WTC11 (cell line): ENCODE results near the gene CISH. TPM values are rescaled to one million over a fixed set of nuclear protein-coding genes. Genes with fewer than 3 reads are reported as not detected.

Source experiments
- ATAC-seq: fragments of 200-7000 bp; cut with Tn5 transposase; 2 replicates; pipeline ENCODE4 v1.10.0; 2021; ENCODE audit warnings: mild to moderate bottlenecking, moderate library complexity
- CTCF ChIA-PET: fragments of 300-600 bp; sonication (Branson Sonifier 250); formaldehyde crosslinking; loops from one replicate; lab custom pipeline; 2021; ENCODE audit warnings: antibody characterized with exemption; lab: Charles Lee
- POLR2A ChIA-PET: fragments of 350-600 bp; sonication (Branson Sonifier 250); formaldehyde crosslinking; loops from one replicate; lab custom pipeline; 2021; ENCODE audit warnings: antibody characterized with exemption; lab: Charles Lee
- DNase-seq: peaks from one replicate; pipeline ENCODE4 v3.0.0; 2021; ENCODE audit warnings: low spot score
- H3K27ac Mint-ChIP-seq: 2 replicates; pipeline ENCODE4 v1.8.0; 2021; ENCODE audit warnings: mixed read lengths
- H3K27me3 Mint-ChIP-seq: 2 replicates; pipeline ENCODE4 v1.8.0; 2021; ENCODE audit warnings: low read depth, mild to moderate bottlenecking, moderate library complexity, mixed read lengths
- H3K36me3 Mint-ChIP-seq: 2 replicates; pipeline ENCODE4 v1.8.0; 2021; ENCODE audit warnings: mixed read lengths
- H3K4me1 Mint-ChIP-seq: 2 replicates; pipeline ENCODE4 v1.8.0; 2022; ENCODE audit warnings: mixed read lengths
- H3K4me3 Mint-ChIP-seq: 2 replicates; pipeline ENCODE4 v1.8.0; 2021; ENCODE audit warnings: mild to moderate bottlenecking, moderate library complexity, mixed read lengths
- H3K9me3 Mint-ChIP-seq: 2 replicates; pipeline ENCODE4 v1.8.0; 2021; ENCODE audit warnings: mixed read lengths
- ETV6 ChIP-seq: sonication (generic); formaldehyde crosslinking; IDR thresholded peaks from 2 replicates; pipeline ENCODE4 v1.8.1; 2022; ENCODE audit warnings: mild to moderate bottlenecking, missing genetic modification reagents
- FOXP1 ChIP-seq: sonication (generic); formaldehyde crosslinking; IDR thresholded peaks from 2 replicates; pipeline ENCODE4 v1.8.0; 2022; ENCODE audit warnings: missing genetic modification reagents, mild to moderate bottlenecking, moderate library complexity, borderline replicate concordance
- GTF2I ChIP-seq: fragments of 250-450 bp; sonication (Bioruptor Pico); conservative IDR thresholded peaks from 2 replicates; pipeline ENCODE4 v1.4.0; 2021; ENCODE audit warnings: mild to moderate bottlenecking
- MYBL2 ChIP-seq: sonication (generic); formaldehyde crosslinking; IDR thresholded peaks from 2 replicates; pipeline ENCODE4 v1.8.1; 2023; ENCODE audit warnings: mild to moderate bottlenecking, moderate library complexity, missing genetic modification reagents
- RELA ChIP-seq: sonication (generic); formaldehyde crosslinking; IDR thresholded peaks from 2 replicates; pipeline ENCODE4 v1.8.1; 2022; ENCODE audit warnings: missing genetic modification reagents, mild to moderate bottlenecking, borderline replicate concordance
- ZNF121 ChIP-seq: sonication (generic); formaldehyde crosslinking; IDR thresholded peaks from 2 replicates; pipeline ENCODE4 v1.8.0; 2023; ENCODE audit warnings: missing genetic modification reagents
- ZNF317 ChIP-seq: sonication (generic); formaldehyde crosslinking; IDR thresholded peaks from 2 replicates; pipeline ENCODE4 v1.8.1; 2023; ENCODE audit warnings: low read depth, mild to moderate bottlenecking, moderate library complexity, missing genetic modification reagents, borderline replicate concordance
- total RNA-seq: library from RNA; stranded (reverse); gene quantifications from 3 replicates; pipeline ENCODE4 v1.2.3, GENCODE V29; 2021
- TF ChIP-seq, protein P1 (sequence below): sonication (generic); formaldehyde crosslinking; IDR thresholded peaks from 2 replicates; pipeline ENCODE4 v1.8.1; 2023; ENCODE audit warnings: mild to moderate bottlenecking, missing genetic modification reagents, borderline replicate concordance
- TF ChIP-seq, protein P2 (sequence below): sonication (generic); formaldehyde crosslinking; IDR thresholded peaks from 2 replicates; pipeline ENCODE4 v1.8.1; 2022; ENCODE audit warnings: mild to moderate bottlenecking, moderate library complexity, missing genetic modification reagents
- TF ChIP-seq, protein P3 (sequence below): fragments of 250-450 bp; sonication (Bioruptor Pico); IDR thresholded peaks from 2 replicates; pipeline ENCODE4 v1.8.0; 2021; ENCODE audit warnings: mild to moderate bottlenecking
- TF ChIP-seq, protein P4 (sequence below): sonication (generic); formaldehyde crosslinking; IDR thresholded peaks from 2 replicates; pipeline ENCODE4 v1.8.0; 2023; ENCODE audit warnings: mild to moderate bottlenecking, missing genetic modification reagents
- TF ChIP-seq, protein P5 (sequence below): fragments of 250-450 bp; sonication (Bioruptor Pico); IDR thresholded peaks from 2 replicates; pipeline ENCODE4 v2.1.2; 2022; ENCODE audit warnings: mild to moderate bottlenecking, moderate library complexity
- TF ChIP-seq, protein P6 (sequence below): sonication (generic); formaldehyde crosslinking; IDR thresholded peaks from 2 replicates; pipeline ENCODE4 v1.8.0; 2022; ENCODE audit warnings: mild to moderate bottlenecking, missing genetic modification reagents
- TF ChIP-seq, protein P7 (sequence below): fragments of 200-600 bp; IDR thresholded peaks from 2 replicates; pipeline ENCODE4 v1.8.0; 2022; ENCODE audit warnings: antibody characterized with exemption
- TF ChIP-seq, protein P8 (sequence below): sonication (generic); formaldehyde crosslinking; IDR thresholded peaks from 2 replicates; pipeline ENCODE4 v1.8.0; 2023; ENCODE audit warnings: missing genetic modification reagents, mild to moderate bottlenecking, borderline replicate concordance

CISH gene
- total RNA-seq, 1 experiment from 2014 or later = 2.4 TPM

DNA sequence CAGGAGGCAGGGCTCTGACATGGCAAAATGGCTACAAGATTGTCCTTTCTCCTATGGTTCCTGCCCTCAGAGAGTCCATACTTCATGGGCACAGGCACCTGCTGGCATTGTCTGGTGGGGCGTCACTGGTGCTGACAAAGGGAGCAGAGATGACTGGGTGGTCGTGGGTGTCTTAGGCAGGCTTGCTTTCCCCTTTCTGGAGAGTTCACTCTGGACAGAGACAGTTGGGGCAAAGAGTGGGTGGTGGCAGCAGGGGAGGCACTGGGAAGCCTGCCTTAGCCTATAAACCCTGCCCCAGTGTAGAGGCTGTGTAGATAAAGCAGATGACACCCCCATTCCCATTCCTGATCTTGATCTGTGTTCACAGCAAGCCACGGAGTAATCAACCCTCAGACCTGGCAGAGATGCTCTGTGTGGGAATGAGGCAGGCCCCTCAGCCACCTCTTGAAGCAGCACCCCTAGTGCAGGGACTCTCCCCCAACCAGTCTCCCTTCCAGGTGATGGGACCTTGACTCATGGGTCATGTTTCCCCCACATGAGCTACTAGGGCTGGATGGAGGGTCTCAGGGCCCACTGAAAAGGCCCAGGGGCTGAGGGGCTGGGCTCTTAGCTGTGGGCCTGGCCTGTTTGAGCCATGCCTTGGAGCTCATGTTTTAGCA, 42.5 kb upstream of the CISH start (continued):
- TF ChIP-seq FOXP1 (CRISPR knock-in tag) (no peak), MYBL2 (CRISPR knock-in tag) (no peak), GTF2I (no peak), RELA (no peak), ZNF317 (CRISPR knock-in tag) (no peak)
- TF ChIP-seq, protein P1, sequence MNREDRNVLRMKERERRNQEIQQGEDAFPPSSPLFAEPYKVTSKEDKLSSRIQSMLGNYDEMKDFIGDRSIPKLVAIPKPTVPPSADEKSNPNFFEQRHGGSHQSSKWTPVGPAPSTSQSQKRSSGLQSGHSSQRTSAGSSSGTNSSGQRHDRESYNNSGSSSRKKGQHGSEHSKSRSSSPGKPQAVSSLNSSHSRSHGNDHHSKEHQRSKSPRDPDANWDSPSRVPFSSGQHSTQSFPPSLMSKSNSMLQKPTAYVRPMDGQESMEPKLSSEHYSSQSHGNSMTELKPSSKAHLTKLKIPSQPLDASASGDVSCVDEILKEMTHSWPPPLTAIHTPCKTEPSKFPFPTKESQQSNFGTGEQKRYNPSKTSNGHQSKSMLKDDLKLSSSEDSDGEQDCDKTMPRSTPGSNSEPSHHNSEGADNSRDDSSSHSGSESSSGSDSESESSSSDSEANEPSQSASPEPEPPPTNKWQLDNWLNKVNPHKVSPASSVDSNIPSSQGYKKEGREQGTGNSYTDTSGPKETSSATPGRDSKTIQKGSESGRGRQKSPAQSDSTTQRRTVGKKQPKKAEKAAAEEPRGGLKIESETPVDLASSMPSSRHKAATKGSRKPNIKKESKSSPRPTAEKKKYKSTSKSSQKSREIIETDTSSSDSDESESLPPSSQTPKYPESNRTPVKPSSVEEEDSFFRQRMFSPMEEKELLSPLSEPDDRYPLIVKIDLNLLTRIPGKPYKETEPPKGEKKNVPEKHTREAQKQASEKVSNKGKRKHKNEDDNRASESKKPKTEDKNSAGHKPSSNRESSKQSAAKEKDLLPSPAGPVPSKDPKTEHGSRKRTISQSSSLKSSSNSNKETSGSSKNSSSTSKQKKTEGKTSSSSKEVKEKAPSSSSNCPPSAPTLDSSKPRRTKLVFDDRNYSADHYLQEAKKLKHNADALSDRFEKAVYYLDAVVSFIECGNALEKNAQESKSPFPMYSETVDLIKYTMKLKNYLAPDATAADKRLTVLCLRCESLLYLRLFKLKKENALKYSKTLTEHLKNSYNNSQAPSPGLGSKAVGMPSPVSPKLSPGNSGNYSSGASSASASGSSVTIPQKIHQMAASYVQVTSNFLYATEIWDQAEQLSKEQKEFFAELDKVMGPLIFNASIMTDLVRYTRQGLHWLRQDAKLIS = no peak
- TF ChIP-seq, protein P2, sequence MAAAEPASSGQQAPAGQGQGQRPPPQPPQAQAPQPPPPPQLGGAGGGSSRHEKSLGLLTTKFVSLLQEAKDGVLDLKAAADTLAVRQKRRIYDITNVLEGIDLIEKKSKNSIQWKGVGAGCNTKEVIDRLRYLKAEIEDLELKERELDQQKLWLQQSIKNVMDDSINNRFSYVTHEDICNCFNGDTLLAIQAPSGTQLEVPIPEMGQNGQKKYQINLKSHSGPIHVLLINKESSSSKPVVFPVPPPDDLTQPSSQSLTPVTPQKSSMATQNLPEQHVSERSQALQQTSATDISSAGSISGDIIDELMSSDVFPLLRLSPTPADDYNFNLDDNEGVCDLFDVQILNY = no peak
- TF ChIP-seq, protein P3, sequence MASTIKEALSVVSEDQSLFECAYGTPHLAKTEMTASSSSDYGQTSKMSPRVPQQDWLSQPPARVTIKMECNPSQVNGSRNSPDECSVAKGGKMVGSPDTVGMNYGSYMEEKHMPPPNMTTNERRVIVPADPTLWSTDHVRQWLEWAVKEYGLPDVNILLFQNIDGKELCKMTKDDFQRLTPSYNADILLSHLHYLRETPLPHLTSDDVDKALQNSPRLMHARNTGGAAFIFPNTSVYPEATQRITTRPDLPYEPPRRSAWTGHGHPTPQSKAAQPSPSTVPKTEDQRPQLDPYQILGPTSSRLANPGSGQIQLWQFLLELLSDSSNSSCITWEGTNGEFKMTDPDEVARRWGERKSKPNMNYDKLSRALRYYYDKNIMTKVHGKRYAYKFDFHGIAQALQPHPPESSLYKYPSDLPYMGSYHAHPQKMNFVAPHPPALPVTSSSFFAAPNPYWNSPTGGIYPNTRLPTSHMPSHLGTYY (CRISPR knock-in tag) = no peak
- TF ChIP-seq, protein P4, sequence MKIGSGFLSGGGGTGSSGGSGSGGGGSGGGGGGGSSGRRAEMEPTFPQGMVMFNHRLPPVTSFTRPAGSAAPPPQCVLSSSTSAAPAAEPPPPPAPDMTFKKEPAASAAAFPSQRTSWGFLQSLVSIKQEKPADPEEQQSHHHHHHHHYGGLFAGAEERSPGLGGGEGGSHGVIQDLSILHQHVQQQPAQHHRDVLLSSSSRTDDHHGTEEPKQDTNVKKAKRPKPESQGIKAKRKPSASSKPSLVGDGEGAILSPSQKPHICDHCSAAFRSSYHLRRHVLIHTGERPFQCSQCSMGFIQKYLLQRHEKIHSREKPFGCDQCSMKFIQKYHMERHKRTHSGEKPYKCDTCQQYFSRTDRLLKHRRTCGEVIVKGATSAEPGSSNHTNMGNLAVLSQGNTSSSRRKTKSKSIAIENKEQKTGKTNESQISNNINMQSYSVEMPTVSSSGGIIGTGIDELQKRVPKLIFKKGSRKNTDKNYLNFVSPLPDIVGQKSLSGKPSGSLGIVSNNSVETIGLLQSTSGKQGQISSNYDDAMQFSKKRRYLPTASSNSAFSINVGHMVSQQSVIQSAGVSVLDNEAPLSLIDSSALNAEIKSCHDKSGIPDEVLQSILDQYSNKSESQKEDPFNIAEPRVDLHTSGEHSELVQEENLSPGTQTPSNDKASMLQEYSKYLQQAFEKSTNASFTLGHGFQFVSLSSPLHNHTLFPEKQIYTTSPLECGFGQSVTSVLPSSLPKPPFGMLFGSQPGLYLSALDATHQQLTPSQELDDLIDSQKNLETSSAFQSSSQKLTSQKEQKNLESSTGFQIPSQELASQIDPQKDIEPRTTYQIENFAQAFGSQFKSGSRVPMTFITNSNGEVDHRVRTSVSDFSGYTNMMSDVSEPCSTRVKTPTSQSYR (CRISPR knock-in tag) = no peak
- TF ChIP-seq, protein P5, sequence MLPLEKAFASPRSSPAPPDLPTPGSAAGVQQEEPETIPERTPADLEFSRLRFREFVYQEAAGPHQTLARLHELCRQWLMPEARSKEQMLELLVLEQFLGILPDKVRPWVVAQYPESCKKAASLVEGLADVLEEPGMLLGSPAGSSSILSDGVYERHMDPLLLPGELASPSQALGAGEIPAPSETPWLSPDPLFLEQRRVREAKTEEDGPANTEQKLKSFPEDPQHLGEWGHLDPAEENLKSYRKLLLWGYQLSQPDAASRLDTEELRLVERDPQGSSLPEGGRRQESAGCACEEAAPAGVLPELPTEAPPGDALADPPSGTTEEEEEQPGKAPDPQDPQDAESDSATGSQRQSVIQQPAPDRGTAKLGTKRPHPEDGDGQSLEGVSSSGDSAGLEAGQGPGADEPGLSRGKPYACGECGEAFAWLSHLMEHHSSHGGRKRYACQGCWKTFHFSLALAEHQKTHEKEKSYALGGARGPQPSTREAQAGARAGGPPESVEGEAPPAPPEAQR (CRISPR knock-in tag) = no peak

DNA sequence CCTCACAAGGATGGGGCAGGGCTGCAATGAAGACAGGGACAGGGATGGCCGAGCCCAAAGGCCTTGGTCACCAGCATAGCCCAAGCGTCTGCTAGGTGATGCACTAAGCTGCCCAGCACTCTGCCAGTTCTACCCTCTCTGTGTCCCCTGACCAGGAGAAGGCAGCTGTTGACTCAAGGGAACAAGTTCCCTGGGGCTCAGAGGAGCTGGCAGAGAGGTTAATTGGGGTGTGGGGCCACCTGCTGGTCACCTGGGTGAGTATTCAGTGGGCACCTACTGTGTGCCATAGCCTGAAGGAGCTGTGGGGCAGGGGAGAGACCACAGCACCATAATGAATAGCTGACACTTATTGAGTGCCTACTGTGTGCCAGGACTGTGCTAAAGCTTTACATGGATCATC, 41.1 kb upstream of the CISH start:
- ATAC-seq = peak; percentile 73
- DNase-seq = peak; percentile 70
- Mint-ChIP-seq H3K4me3 (no peak overlapping the region), H3K27ac (no peak overlapping the region), H3K9me3 (no peaks in the 10 kb centered on the region), H3K36me3 (no peaks in the 10 kb centered on the region), H3K4me1 (peaks cover 26% of the 10 kb centered on the region), H3K27me3 (peaks cover 3% of the 10 kb centered on the region; the same call in 1 of the 2 replicates)
- POLR2A ChIA-PET = interaction anchor here (0.7 to 1.8 kb wide), 3 partner anchors 22 to 732 kb away, joined by 3 to 8 read pairs (median 3); partner anchors contain the start of gene MANF
- CTCF ChIA-PET = interaction anchor here (0.6 to 9.1 kb wide), 37 partner anchors 9 to 732 kb away, joined by 3 to 202 read pairs (median 4); partner anchors contain the start of genes CISH, DOCK3, HEMK1 and MANF
- TF ChIP-seq, protein P6, sequence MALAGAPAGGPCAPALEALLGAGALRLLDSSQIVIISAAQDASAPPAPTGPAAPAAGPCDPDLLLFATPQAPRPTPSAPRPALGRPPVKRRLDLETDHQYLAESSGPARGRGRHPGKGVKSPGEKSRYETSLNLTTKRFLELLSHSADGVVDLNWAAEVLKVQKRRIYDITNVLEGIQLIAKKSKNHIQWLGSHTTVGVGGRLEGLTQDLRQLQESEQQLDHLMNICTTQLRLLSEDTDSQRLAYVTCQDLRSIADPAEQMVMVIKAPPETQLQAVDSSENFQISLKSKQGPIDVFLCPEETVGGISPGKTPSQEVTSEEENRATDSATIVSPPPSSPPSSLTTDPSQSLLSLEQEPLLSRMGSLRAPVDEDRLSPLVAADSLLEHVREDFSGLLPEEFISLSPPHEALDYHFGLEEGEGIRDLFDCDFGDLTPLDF (CRISPR knock-in tag) = no peak
- TF ChIP-seq, protein P7, sequence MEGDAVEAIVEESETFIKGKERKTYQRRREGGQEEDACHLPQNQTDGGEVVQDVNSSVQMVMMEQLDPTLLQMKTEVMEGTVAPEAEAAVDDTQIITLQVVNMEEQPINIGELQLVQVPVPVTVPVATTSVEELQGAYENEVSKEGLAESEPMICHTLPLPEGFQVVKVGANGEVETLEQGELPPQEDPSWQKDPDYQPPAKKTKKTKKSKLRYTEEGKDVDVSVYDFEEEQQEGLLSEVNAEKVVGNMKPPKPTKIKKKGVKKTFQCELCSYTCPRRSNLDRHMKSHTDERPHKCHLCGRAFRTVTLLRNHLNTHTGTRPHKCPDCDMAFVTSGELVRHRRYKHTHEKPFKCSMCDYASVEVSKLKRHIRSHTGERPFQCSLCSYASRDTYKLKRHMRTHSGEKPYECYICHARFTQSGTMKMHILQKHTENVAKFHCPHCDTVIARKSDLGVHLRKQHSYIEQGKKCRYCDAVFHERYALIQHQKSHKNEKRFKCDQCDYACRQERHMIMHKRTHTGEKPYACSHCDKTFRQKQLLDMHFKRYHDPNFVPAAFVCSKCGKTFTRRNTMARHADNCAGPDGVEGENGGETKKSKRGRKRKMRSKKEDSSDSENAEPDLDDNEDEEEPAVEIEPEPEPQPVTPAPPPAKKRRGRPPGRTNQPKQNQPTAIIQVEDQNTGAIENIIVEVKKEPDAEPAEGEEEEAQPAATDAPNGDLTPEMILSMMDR = peak; percentile 24
- TF ChIP-seq, protein P8, sequence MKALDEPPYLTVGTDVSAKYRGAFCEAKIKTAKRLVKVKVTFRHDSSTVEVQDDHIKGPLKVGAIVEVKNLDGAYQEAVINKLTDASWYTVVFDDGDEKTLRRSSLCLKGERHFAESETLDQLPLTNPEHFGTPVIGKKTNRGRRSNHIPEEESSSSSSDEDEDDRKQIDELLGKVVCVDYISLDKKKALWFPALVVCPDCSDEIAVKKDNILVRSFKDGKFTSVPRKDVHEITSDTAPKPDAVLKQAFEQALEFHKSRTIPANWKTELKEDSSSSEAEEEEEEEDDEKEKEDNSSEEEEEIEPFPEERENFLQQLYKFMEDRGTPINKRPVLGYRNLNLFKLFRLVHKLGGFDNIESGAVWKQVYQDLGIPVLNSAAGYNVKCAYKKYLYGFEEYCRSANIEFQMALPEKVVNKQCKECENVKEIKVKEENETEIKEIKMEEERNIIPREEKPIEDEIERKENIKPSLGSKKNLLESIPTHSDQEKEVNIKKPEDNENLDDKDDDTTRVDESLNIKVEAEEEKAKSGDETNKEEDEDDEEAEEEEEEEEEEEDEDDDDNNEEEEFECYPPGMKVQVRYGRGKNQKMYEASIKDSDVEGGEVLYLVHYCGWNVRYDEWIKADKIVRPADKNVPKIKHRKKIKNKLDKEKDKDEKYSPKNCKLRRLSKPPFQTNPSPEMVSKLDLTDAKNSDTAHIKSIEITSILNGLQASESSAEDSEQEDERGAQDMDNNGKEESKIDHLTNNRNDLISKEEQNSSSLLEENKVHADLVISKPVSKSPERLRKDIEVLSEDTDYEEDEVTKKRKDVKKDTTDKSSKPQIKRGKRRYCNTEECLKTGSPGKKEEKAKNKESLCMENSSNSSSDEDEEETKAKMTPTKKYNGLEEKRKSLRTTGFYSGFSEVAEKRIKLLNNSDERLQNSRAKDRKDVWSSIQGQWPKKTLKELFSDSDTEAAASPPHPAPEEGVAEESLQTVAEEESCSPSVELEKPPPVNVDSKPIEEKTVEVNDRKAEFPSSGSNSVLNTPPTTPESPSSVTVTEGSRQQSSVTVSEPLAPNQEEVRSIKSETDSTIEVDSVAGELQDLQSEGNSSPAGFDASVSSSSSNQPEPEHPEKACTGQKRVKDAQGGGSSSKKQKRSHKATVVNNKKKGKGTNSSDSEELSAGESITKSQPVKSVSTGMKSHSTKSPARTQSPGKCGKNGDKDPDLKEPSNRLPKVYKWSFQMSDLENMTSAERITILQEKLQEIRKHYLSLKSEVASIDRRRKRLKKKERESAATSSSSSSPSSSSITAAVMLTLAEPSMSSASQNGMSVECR (CRISPR knock-in tag) = no peak
- TF ChIP-seq ETV6 (CRISPR knock-in tag) = peak; percentile 39; the same call in 1 of the 2 replicates
- TF ChIP-seq ZNF121 (CRISPR knock-in tag) = peak; percentile 87
